Tibial artery (tissue), 4 donors: ENCODE measurements around the gene NLRP3.

Experiments used
- DNase-seq, 2 donors: peaks; one replicate each; pipeline ENCODE4 v3.0.0-alpha.2; 2019
- H3K27ac ChIP-seq, 2 donors: fragments of 200-600 bp; sonication (generic) in 1 of 2; 1 replicate in 1 of 2; 2 replicates in 1 of 2; pipeline ENCODE4 v1.5.1; 2018 to 2019; ENCODE audit warnings: mild to moderate bottlenecking in 1 of 2
- H3K27me3 ChIP-seq, 2 donors: fragments of 200-600 bp; sonication (generic) in 1 of 2; one replicate each; pipeline versions ENCODE4 v1.5.1 to v1.6.0; 2016 to 2019
- H3K36me3 ChIP-seq, 3 donors: fragments of 200-600 bp; sonication (generic) in 2 of 3; one replicate each; pipeline ENCODE4 v1.5.1; 2016 to 2019; ENCODE audit warnings: mild to moderate bottlenecking in 2 of 3
- H3K4me1 ChIP-seq, 4 donors: fragments of 200-600 bp; sonication (generic) in 2 of 4; 1 replicate in 3 of 4; 2 replicates in 1 of 4; pipeline ENCODE4 v1.5.1; 2016 to 2019
- H3K4me3 ChIP-seq, 2 donors: fragments of 200-600 bp; sonication (generic) in 1 of 2; 1 replicate in 1 of 2; 2 replicates in 1 of 2; pipeline ENCODE4 v1.5.1; 2018 to 2019; ENCODE audit warnings: mild to moderate bottlenecking in 2 of 2
- H3K9me3 ChIP-seq, 3 donors: fragments of 200-600 bp; sonication (generic) in 1 of 3; one replicate each; pipeline ENCODE4 v1.5.1; 2016 to 2019
- CTCF ChIP-seq, 2 experiments: fragments of 200-600 bp in 1 of 2; fragments of 450-650 bp in 1 of 2; IDR thresholded peaks; one replicate each; pipeline ENCODE4 v1.5.1; 2017 to 2019; ENCODE audit warnings: antibody characterized with exemption in 2 of 2, mild to moderate bottlenecking in 1 of 2, moderate library complexity in 1 of 2
- intact Hi-C: fragments of 100-400 bp; cut with DNase I; formaldehyde crosslinking; loops from one replicate; pipeline ENCODE4 v1.15.0; 2023; ENCODE audit warnings: low total_unique reads

NLRP3 gene

GRCh38 chr1:247448107-247448791 lies 32.3 kb downstream of the NLRP3 start:
- Histone ChIP-seq H3K27ac (peak overlapping the region in 1 of 2 donors; percentile 60), H3K9me3 (no peaks in the 10 kb centered on the region), H3K4me3 (peak overlapping the region; percentile 48 to 55), H3K27me3 (peaks cover 0 to 3% of the 10 kb centered on the region in 2 donors), H3K36me3 (no peaks in the 10 kb centered on the region), H3K4me1 (no peaks in the 10 kb centered on the region)
- peak in 1 of 2 donors; percentile 72 for DNase-seq
- TF ChIP-seq CTCF (IDR thresholded peaks at IDR 0.05): no peak
- intact Hi-C loops: no loop called here

- intact Hi-C loops: no loop called here
- TF ChIP-seq CTCF (IDR thresholded peaks at IDR 0.05): no peak
Observed at GRCh38 chr1:247451388-247452010, 35.5 kb downstream of the NLRP3 start.

GRCh38 chr1:247452447-247453039 lies 36.6 kb downstream of the NLRP3 start:
- H3K9me3 ChIP-seq: no peaks in the 10 kb centered on the region
- no peaks in the 10 kb centered on the region for H3K36me3 ChIP-seq
- DNase-seq: no peak
- no peak overlapping the region for H3K27ac ChIP-seq
- peaks cover 0 to 10% of the 10 kb centered on the region in 2 donors for H3K27me3 ChIP-seq
- no peak for TF ChIP-seq CTCF (IDR thresholded peaks at IDR 0.05)
- H3K4me1 ChIP-seq: no peaks in the 10 kb centered on the region
- intact Hi-C loops: no loop called here
- H3K4me3 ChIP-seq: no peak overlapping the region

More at GRCh38 chr1:247451388-247452010, 35.5 kb downstream of the NLRP3 start:
- Histone ChIP-seq H3K9me3 (no peaks in the 10 kb centered on the region), H3K36me3 (no peaks in the 10 kb centered on the region), H3K4me1 (no peaks in the 10 kb centered on the region), H3K27ac (no peak overlapping the region), H3K4me3 (no peak overlapping the region), H3K27me3 (peaks cover 0 to 10% of the 10 kb centered on the region in 2 donors)
- no peak for DNase-seq

GRCh38 chr1:247453245-247453644 lies 37.3 kb downstream of the NLRP3 start:
- no peaks in the 10 kb centered on the region for H3K9me3 ChIP-seq
- intact Hi-C loops: no loop called here
- no peak overlapping the region for H3K4me3 ChIP-seq
- H3K27me3 ChIP-seq: peaks cover 0 to 10% of the 10 kb centered on the region in 2 donors
- no peak for DNase-seq
- H3K4me1 ChIP-seq: no peaks in the 10 kb centered on the region
- no peak overlapping the region for H3K27ac ChIP-seq
- no peaks in the 10 kb centered on the region for H3K36me3 ChIP-seq
- TF ChIP-seq CTCF (IDR thresholded peaks at IDR 0.05): no peak

GRCh38 chr1:247453997-247454396 lies 38.0 kb downstream of the NLRP3 start:
- no peaks in the 10 kb centered on the region for H3K9me3 ChIP-seq
- no peak for DNase-seq
- H3K4me1 ChIP-seq: no peaks in the 10 kb centered on the region
- intact Hi-C loops: no loop called here
- no peak overlapping the region for H3K27ac ChIP-seq
- no peaks in the 10 kb centered on the region for H3K36me3 ChIP-seq
- no peak overlapping the region for H3K4me3 ChIP-seq
- H3K27me3 ChIP-seq: peaks cover 0 to 10% of the 10 kb centered on the region in 2 donors
- TF ChIP-seq CTCF (IDR thresholded peaks at IDR 0.05): no peak
